Bronchial epithelial cell (primary cell): ENCODE results near the gene PHPT1. TPM values are rescaled to one million over a fixed set of nuclear protein-coding genes. Genes with fewer than 3 reads are reported as not detected.
"Not testable (repeated sequence)": the region's sequence is repeated elsewhere in the genome, so short reads cannot be mapped to it uniquely, and the experiment has no call there.

Experiments used
- DNase-seq: peaks from one replicate; pipeline ENCODE4 v3.0.0-alpha.2; 2010; ENCODE audit warnings: low read depth
- FAIRE-seq: peaks from 2 replicates; lab custom pipeline; 2011; peaks lifted over from hg19 to GRCh38; lab: Jason Lieb, UNC
- H3K27me3 ChIP-seq: 2 replicates; pipeline ENCODE4 v1.5.1; 2011; ENCODE audit warnings: low read length; ENCODE audit not compliant: control insufficient read depth, insufficient read depth
- H3K36me3 ChIP-seq: 2 replicates; pipeline ENCODE4 v1.5.1; 2011; ENCODE audit warnings: low read length; ENCODE audit not compliant: control insufficient read depth, insufficient read depth
- H3K4me3 ChIP-seq: 2 replicates; pipeline ENCODE4 v1.5.1; 2011; ENCODE audit warnings: mild to moderate bottlenecking, low read depth, low read length, control low read depth
- total RNA-seq: library from RNA; depleted of rRNA; stranded (reverse); fragments of >200 nt; gene quantifications from 2 replicates; pipeline ENCODE4 v1.2.1, GENCODE V29; 2014
- TF ChIP-seq, protein P1 (sequence below): IDR thresholded peaks from 2 replicates; pipeline ENCODE4 v1.5.1; 2011; ENCODE audit warnings: mild to moderate bottlenecking, moderate library complexity, low read length, control low read depth, inconsistent platforms; ENCODE audit not compliant: insufficient read depth, severe bottlenecking

PHPT1 gene
- total RNA-seq, 1 donor from 2014 or later, result 57.9 TPM

DNA sequence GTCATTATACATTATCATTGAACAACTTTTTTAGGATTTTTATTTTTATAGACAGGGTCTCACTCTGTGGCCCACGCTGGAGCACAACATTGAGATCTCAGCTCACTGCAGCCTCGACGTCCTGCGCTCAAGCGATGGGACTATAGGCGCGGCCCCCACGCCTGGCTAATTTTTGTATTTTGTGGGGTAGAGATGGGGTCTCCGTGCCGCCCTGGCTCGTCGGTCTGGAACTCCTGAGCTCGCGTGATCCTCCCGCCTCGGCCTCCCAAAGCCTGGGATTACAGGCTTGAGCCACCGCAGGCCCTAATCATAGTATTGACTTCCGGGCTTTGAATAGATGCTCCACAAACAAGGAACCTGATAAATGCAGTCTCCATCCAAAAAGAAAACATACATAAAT lies 18.3 kb downstream of the PHPT1 start:
- Histone ChIP-seq H3K27me3 (no peaks in the 10 kb centered on the region), H3K36me3 (peaks cover 5% of the 10 kb centered on the region), H3K4me3 (no peak overlapping the region)
- FAIRE-seq (no peak), DNase-seq (no peak)
- TF ChIP-seq, protein P1, sequence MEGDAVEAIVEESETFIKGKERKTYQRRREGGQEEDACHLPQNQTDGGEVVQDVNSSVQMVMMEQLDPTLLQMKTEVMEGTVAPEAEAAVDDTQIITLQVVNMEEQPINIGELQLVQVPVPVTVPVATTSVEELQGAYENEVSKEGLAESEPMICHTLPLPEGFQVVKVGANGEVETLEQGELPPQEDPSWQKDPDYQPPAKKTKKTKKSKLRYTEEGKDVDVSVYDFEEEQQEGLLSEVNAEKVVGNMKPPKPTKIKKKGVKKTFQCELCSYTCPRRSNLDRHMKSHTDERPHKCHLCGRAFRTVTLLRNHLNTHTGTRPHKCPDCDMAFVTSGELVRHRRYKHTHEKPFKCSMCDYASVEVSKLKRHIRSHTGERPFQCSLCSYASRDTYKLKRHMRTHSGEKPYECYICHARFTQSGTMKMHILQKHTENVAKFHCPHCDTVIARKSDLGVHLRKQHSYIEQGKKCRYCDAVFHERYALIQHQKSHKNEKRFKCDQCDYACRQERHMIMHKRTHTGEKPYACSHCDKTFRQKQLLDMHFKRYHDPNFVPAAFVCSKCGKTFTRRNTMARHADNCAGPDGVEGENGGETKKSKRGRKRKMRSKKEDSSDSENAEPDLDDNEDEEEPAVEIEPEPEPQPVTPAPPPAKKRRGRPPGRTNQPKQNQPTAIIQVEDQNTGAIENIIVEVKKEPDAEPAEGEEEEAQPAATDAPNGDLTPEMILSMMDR, result no peak

- TF ChIP-seq, protein P1, result no peak
- Histone ChIP-seq H3K27me3 (no peaks in the 10 kb centered on the region), H3K4me3 (no peak overlapping the region), H3K36me3 (peaks cover 4% of the 10 kb centered on the region)
- DNase-seq, result no peak
- no peak for FAIRE-seq
Measured at GRCh38 chr9:136867917-136868316, 18.7 kb downstream of the PHPT1 start.

- Histone ChIP-seq H3K36me3 (peaks cover 4% of the 10 kb centered on the region), H3K4me3 (no peak overlapping the region), H3K27me3 (no peaks in the 10 kb centered on the region)
- DNase-seq (no peak), FAIRE-seq (no peak)
- TF ChIP-seq, protein P1, result no peak
Measured at GRCh38 chr9:136868644-136869043, 19.4 kb downstream of the PHPT1 start.

- H3K4me3 ChIP-seq, DNase-seq, H3K27me3 ChIP-seq, FAIRE-seq, H3K36me3 ChIP-seq: not testable (repeated sequence)
Measured at GRCh38 chr9:136869611-136870010, 20.4 kb downstream of the PHPT1 start.

DNA sequence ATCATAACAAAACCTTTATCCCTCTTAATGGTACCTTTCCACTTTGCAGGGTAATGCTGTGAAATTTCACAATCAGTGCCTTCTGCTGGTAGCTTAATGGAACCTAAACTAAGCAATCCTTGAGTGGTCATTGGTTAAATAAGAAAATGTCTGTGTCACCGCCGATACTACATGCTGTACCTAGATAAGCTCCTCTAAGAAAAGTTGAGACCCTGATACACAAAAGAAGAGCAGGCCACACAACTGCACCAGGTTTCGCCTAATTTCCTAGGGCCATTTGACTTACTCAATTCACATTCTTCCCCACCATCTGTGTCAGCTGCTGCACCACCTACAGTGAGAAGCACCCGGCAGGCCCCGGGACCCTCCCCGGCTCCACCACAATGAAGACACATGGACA lies 25.9 kb downstream of the PHPT1 start:
- Histone ChIP-seq H3K36me3 (no peaks in the 10 kb centered on the region), H3K4me3 (no peak overlapping the region), H3K27me3 (no peaks in the 10 kb centered on the region)
- FAIRE-seq, result no peak
- DNase-seq, result no peak
- TF ChIP-seq, protein P1, result no peak

GRCh38 chr9:136876476-136876875 lies 27.3 kb downstream of the PHPT1 start:
- Histone ChIP-seq H3K4me3 (no peak overlapping the region), H3K27me3 (no peaks in the 10 kb centered on the region), H3K36me3 (no peaks in the 10 kb centered on the region)
- no peak for DNase-seq
- FAIRE-seq, result no peak
- TF ChIP-seq, protein P1, result no peak
